HG03378 (cell line): ENCODE measurements around the gene ZBTB39.
"Not testable (repeated sequence)": the region's sequence is repeated elsewhere in the genome, so short reads cannot be mapped to it uniquely, and the experiment has no call there.

Experiments used
- ATAC-seq: cut with Tn5 transposase; IDR thresholded peaks from one replicate; pipeline ENCODE4 v1.9.1; 2021; ENCODE audit warnings: mild to moderate bottlenecking, moderate library complexity; ENCODE audit not compliant: unreplicated experiment

The ZBTB39 gene

GRCh38 chr12:57005980-57006808 lies at the start of gene ZBTB39:
Gene ZBTB39, minus strand, starts transcription at chr12:57006546. Its CDS starts 1,629 bp downstream, at chr12:57004917.
- ATAC-seq = no peak

- no peak for ATAC-seq
These were observed 49.5 kb upstream of the ZBTB39 start for GRCh38 chr12:57055824-57056223.

GRCh38 chr12:57053901-57054300 lies 47.6 kb upstream of the ZBTB39 start:
- not testable (repeated sequence) for ATAC-seq

- not testable (repeated sequence) for ATAC-seq
These were observed 46.8 kb upstream of the ZBTB39 start for GRCh38 chr12:57053146-57053545.

DNA sequence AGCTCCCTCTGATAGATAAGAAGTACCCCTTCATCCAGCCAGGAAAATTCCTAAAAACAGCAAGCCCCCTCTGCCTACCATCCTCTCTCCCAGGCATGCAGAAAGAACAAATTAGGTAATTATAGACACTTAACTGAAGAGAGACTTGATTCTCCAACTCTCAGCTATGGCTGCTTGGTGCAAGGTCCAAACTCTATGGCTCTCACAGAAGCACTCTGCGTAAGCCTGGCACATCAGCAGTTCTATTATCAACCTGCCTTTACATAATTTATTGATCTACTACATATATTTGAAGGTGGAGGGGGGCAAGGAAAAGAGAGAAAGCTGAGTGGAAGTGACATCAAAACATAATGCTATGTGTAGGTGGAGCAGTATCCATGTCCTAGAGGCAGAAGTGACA lies 44.7 kb upstream of the ZBTB39 start:
- no peak for ATAC-seq

- ATAC-seq = no peak
These were observed 43.5 kb upstream of the ZBTB39 start, which contains the start of gene MYO1A for GRCh38 chr12:57049890-57050289. Gene MYO1A, minus strand, starts transcription at chr12:57050129. Its CDS starts 1,806 bp downstream, at chr12:57048323.

DNA sequence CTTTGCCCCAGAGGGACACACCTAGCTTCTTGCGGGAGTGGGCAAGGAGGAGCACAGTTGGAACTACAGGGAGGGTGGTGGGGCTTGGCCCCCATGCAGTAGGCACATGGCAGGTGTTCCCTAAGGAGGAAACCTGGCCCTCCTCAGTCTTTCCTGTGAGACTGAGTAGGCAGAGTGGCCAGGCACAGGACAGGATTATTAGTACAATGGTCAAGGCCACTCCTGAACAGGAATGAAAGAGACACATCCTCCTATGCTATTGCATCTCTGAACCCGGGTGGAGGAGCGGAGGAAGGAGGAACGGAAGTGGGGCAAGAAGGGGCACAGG lies 42.7 kb upstream of the ZBTB39 start:
- no peak for ATAC-seq

GRCh38 chr12:57048423-57049118 lies 42.2 kb upstream of the ZBTB39 start:
- no peak for ATAC-seq

DNA sequence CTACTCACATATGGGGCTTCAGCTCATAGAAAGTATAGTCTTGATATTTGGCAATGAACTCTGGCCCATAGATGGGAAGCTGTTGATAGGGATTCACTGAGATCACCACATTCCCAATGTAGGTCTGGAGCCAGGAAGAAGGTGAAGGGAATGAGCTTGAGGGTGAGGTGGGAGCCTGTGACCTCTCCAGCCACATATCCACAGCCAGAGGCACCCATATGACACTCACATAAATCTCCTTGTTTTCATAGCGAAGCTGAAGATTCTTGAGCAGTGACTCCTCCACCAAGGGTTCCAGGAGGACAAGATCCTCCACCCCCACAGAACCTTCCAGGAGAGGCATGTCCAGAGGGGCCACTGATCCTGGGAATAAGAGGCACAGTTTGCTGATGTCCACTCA lies 41.6 kb upstream of the ZBTB39 start:
- no peak for ATAC-seq

- ATAC-seq = no peak
These were observed 40.9 kb upstream of the ZBTB39 start for GRCh38 chr12:57046947-57047890.

DNA sequence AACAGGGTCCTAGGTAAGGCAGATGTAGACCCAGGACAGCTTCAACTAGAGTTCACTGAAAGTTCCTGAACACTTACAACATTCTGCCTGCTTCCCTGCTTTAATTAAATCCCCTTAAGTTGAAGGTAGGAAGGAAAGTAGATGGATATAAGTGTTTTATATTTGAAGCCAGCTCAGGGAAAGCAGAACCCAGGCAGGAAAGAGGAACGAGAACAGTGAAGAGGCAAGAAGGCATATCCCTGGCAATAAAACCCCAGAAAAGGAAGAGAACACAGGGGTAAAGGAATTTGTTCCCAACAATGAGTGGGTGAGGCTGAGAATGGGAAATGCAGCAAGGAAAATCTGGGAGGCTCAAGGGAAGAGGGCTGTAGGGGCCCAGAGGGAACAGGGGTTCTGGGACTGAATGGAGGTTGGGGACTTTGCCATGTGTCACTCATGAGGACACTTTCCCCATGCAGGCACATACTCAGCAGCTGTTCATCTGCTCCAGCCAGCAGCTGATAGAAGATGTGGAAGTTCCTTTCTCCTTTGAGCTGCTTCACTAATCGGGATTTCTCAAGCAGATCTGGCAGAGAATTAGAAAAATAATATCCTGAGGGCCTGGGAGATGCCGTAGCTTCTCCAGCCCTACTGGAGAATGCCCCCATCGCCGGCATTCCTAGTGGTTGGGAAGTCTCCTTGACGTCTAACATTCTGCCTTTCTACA lies 39.9 kb upstream of the ZBTB39 start:
- ATAC-seq = no peak

DNA sequence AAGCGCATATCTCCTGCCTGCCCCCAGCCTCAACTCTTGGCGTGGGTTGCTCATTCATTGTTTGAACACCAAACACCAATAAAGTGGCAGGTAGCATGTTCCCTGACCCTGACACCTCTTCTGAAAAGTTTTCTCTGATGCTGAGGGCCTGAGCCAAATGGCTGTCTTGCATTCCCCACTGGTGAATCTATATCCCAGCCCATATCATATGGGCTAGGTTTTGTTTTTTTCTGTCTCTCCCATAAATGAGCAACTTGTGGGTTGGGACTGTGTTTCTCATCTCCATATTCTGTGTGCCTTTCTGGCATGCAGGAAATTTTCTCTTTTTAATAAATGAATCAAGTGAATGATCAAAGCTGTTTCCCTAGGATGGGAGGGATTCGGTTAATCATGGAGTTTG lies 38.5 kb upstream of the ZBTB39 start:
- ATAC-seq = no peak

- no peak for ATAC-seq
These were observed 38.1 kb upstream of the ZBTB39 start for GRCh38 chr12:57044468-57044867.

- ATAC-seq = no peak
These were observed 36.3 kb upstream of the ZBTB39 start for GRCh38 chr12:57042695-57043094.

DNA sequence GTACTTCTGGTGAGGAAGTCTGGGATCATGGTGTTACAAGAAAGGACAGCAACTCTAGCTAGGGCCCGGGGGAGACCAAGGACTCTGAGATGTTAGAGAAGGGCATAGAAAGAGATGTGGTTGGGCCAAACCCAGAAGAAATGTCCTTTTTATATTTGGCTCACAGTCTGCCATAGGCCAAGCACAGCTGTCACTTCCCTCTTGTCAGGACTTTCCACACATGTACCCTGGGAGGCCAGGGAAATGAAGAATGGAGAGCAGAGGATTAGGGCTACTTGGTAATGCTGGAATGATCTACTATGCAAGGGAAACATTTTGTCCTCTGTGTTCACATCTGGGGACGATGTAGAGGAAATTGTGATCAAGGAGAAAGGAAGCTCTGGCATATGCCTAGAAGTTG lies 34.4 kb upstream of the ZBTB39 start:
- no peak for ATAC-seq

DNA sequence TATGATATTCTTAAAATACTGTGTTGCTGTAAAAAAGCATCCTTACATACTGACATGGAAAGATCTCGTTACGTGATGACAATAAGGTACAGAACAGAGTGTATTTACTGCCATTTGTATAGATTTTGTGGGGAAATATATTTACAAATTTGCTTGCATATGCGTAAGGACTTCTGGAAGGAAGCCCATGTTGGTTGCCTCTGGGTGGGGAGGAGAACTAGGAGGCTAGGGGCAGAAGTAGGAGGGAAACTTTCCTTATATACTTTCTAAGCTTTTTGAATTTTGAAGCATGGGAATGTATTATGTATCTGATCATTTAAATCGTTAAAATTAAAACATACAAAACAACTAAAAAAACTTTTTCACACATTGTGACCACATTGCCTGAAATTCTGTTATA lies 33.9 kb upstream of the ZBTB39 start:
- no peak for ATAC-seq

DNA sequence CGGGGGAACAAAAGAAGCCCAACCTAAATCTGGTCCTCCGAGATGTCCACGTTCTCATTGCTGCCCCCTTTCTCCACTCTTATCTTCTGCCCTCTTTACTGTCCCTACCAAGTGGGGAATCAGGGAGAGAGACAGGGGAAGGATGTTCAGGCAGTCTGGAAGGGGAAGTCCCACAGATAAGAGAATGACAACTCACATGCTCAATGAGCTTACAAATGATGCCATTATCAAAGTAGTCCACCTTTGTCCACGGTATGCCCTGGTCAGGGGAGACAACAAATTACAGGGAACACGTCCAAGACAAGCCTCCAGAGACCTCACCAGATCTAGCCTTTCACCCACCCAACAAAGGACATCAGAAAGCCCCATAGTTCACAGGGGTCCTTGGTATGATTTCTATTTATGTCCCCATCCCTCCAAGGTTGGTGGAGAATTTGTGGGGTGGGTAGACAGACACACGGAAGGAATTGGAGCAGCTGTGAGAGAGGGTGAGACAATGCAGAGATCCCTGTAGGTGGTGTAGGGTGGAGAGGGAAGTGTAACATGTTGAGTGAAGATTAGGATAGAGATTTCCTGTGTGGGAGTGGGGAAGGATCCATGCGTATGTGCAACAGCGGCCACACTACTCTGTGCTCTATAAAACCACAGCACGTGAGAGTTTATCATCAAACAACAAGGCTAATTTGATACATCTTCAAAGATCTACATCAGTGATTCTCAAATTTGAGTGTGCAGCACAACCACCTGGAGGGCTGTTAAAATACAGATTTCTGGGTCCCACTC lies 32.9 kb upstream of the ZBTB39 start:
- no peak for ATAC-seq

GRCh38 chr12:57037264-57037663 lies 30.9 kb upstream of the ZBTB39 start:
- ATAC-seq = no peak

- ATAC-seq = no peak
These were observed 27.1 kb upstream of the ZBTB39 start for GRCh38 chr12:57033431-57033830.

- ATAC-seq = no peak
These were observed 25.4 kb upstream of the ZBTB39 start for GRCh38 chr12:57031789-57032188.
